Activated CD8-positive, alpha-beta T cell treated with anti-CD3 and anti-CD28 coated beads, Interleukin-2, amount 10 ng/mL, durations not matched to agents 7 days and 5 days (primary cell): ENCODE measurements around the gene UGGT1. TPM values are rescaled to one million over a fixed set of nuclear protein-coding genes. Genes with fewer than 3 reads are reported as not detected.

Experiments used
- ATAC-seq: fragments of 150-1000 bp; cut with Tn5 transposase; one replicate; pipeline ENCODE4 v1.10.0; 2021; ENCODE audit warnings: moderate library complexity
- CTCF ChIA-PET: fragments of 350-600 bp; sonication (Branson Sonifier 250); formaldehyde crosslinking; loops from one replicate; lab custom pipeline; 2021; ENCODE audit warnings: antibody characterized with exemption; lab: Charles Lee
- POLR2A ChIA-PET: fragments of 350-600 bp; sonication (Branson Sonifier 250); formaldehyde crosslinking; loops from one replicate; lab custom pipeline; 2021; ENCODE audit warnings: antibody characterized with exemption; lab: Charles Lee
- DNase-seq: peaks from one replicate; pipeline ENCODE4 v3.0.0-alpha.2; 2020
- H3K27ac Mint-ChIP-seq: one replicate; pipeline ENCODE4 v1.8.0; 2021; ENCODE audit warnings: mild to moderate bottlenecking, mixed read lengths
- H3K27me3 Mint-ChIP-seq: one replicate; pipeline ENCODE4 v1.8.0; 2021; ENCODE audit warnings: low read depth, mixed read lengths
- H3K36me3 Mint-ChIP-seq: one replicate; pipeline ENCODE4 v1.8.0; 2021; ENCODE audit warnings: low read depth, mixed read lengths
- H3K4me1 Mint-ChIP-seq: one replicate; pipeline ENCODE4 v1.8.0; 2021; ENCODE audit warnings: low read depth, mixed read lengths
- H3K4me3 Mint-ChIP-seq: one replicate; pipeline ENCODE4 v1.8.0; 2021; ENCODE audit warnings: mild to moderate bottlenecking, mixed read lengths
- H3K9me3 Mint-ChIP-seq: one replicate; pipeline ENCODE4 v1.8.0; 2022; ENCODE audit warnings: mixed read lengths; ENCODE audit not compliant: insufficient read depth
- total RNA-seq, 2 experiments: library from RNA; stranded (reverse); gene quantifications; one replicate each; pipeline ENCODE4 v1.2.3, GENCODE V29; 2021

UGGT1 gene
- total RNA-seq, 2 experiments from 2014 or later = 60.3 to 63.7 TPM

DNA sequence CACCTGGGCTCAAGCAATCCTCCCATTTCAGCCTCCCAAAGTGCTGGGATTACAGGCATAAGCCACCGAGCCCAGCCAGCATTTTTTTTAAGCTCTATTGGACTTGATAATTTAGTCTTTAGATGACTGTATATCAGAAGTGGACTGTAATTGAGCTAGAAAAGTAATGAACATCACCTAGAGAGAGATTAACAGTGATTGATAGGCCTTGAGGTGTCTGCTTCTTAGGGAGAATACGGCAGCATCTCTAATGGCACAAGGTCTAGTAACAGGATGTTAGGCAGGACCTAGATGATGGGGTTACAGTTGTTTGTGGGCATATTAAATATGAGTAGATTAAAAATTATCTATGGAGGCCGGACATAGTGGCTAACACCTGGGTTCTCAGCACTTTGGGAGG, 17.7 kb upstream of the UGGT1 start:
- Mint-ChIP-seq H3K4me3 (no peak overlapping the region), H3K36me3 (no peaks in the 10 kb centered on the region), H3K27me3 (no peaks in the 10 kb centered on the region), H3K9me3 (no peaks in the 10 kb centered on the region), H3K4me1 (peaks cover 9% of the 10 kb centered on the region), H3K27ac (no peak overlapping the region)
- ATAC-seq (no peak), DNase-seq (no peak)
- ChIA-PET POLR2A (no interaction called here), CTCF (interaction anchor here (1.8 kb wide), 1 partner anchor 9 kb away, joined by 7 read pairs; no protein-coding TSS in a partner anchor)

- Mint-ChIP-seq H3K4me1 (peaks cover 9% of the 10 kb centered on the region), H3K4me3 (no peak overlapping the region), H3K27me3 (no peaks in the 10 kb centered on the region), H3K27ac (no peak overlapping the region), H3K36me3 (no peaks in the 10 kb centered on the region), H3K9me3 (no peaks in the 10 kb centered on the region)
- DNase-seq (no peak), ATAC-seq (no peak)
- CTCF ChIA-PET = interaction anchor here (0.6 kb wide), 1 partner anchor 342 kb away, joined by 3 read pairs; no protein-coding TSS in a partner anchor
- POLR2A ChIA-PET = no interaction called here
These were observed 14.4 kb upstream of the UGGT1 start for GRCh38 chr2:128076461-128077106.

DNA sequence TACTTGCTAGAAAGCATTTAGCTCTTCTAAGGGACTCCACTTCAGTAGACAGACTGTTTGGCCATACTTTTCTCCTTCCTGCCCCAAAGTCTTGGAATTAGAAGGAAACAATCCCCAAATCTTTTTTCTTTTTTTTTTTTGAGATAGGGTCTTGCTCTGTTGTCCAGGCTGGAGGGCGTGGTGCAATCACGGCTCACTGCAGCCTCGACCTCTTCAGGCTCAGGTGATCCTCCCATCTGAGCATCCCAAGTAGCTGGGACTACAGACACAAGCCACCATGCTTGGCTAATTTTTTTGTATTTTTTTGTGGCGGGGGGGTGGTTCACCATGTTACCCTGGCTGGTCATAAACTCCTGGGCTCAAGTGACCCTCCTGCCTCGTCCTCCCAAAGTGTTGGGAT, 6.2 kb upstream of the UGGT1 start:
- no peak overlapping the region for H3K4me3 Mint-ChIP-seq
- ChIA-PET POLR2A (no interaction called here), CTCF (no interaction called here)
- H3K27ac Mint-ChIP-seq = no peak overlapping the region
- peaks cover 1% of the 10 kb centered on the region for H3K36me3 Mint-ChIP-seq
- ATAC-seq (no peak), DNase-seq (no peak)
- peaks cover 5% of the 10 kb centered on the region for H3K4me1 Mint-ChIP-seq
- H3K9me3 Mint-ChIP-seq = peaks cover 5% of the 10 kb centered on the region
- H3K27me3 Mint-ChIP-seq = no peaks in the 10 kb centered on the region

GRCh38 chr2:128086244-128086643, 4.8 kb upstream of the UGGT1 start:
- CTCF ChIA-PET = interaction anchor here (1.3 kb wide), 2 partner anchors 14 to 23 kb away, joined by 3 read pairs; no protein-coding TSS in a partner anchor
- no peak overlapping the region for H3K27ac Mint-ChIP-seq
- H3K36me3 Mint-ChIP-seq = peaks cover 1% of the 10 kb centered on the region
- POLR2A ChIA-PET = no interaction called here
- no peak overlapping the region for H3K4me3 Mint-ChIP-seq
- peaks cover 5% of the 10 kb centered on the region for H3K9me3 Mint-ChIP-seq
- ATAC-seq (no peak), DNase-seq (no peak)
- no peaks in the 10 kb centered on the region for H3K27me3 Mint-ChIP-seq
- H3K4me1 Mint-ChIP-seq = peaks cover 12% of the 10 kb centered on the region

- ChIA-PET CTCF (interaction anchor here (2.3 to 2.9 kb wide), 2 partner anchors 13 to 27 kb away, joined by 6 to 17 read pairs; no protein-coding TSS in a partner anchor), POLR2A (interaction anchor here (0.5 to 2.7 kb wide), 23 partner anchors 9 to 565 kb away, joined by 3 to 54 read pairs (median 4); partner anchors contain the start of gene SAP130)
- Mint-ChIP-seq H3K9me3 (no peaks in the 10 kb centered on the region), H3K27ac (peak overlapping the region; percentile 93), H3K4me3 (peak overlapping the region; percentile 83), H3K4me1 (peaks cover 39% of the 10 kb centered on the region), H3K27me3 (no peaks in the 10 kb centered on the region), H3K36me3 (peaks cover 4% of the 10 kb centered on the region)
- ATAC-seq (no peak), DNase-seq (no peak)
These were observed 440 bp upstream of the UGGT1 start for GRCh38 chr2:128090575-128090944.

- ChIA-PET CTCF (interaction anchor here (0.5 to 2.9 kb wide), 4 partner anchors 11 to 74 kb away, joined by 3 to 17 read pairs (median 4); no protein-coding TSS in a partner anchor), POLR2A (interaction anchor here (0.6 to 2.7 kb wide), 14 partner anchors 10 to 566 kb away, joined by 3 to 54 read pairs (median 4); partner anchors contain the start of gene SAP130)
- no peaks in the 10 kb centered on the region for H3K9me3 Mint-ChIP-seq
- DNase-seq = peak; percentile 42
- peak overlapping the region; percentile 93 for H3K27ac Mint-ChIP-seq
- peaks cover 4% of the 10 kb centered on the region for H3K36me3 Mint-ChIP-seq
- peak; percentile 4 for ATAC-seq
- no peaks in the 10 kb centered on the region for H3K27me3 Mint-ChIP-seq
- H3K4me3 Mint-ChIP-seq = peak overlapping the region; percentile 83
- peaks cover 41% of the 10 kb centered on the region for H3K4me1 Mint-ChIP-seq
These were observed 703 bp downstream of the UGGT1 start for GRCh38 chr2:128091726-128092080.

DNA sequence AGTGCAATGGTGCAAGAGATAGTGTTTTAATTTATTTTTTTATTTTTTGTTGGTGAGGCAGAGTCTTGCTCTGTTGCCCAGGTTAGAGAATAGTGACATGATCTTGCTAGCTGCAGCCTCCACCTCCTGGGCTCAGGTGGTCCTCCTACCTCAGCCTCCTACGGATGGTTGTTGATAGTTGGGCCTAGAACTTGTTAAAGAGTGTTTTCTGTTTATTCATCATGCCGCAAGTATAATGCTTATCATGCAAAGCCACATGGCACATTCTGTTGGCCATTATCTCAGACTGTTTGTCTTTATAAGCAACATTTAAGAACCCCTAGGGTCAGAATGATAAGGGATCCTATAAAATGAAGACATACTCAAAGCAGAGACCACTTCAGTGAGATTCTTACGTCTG, 1.7 kb downstream of the UGGT1 start:
- Mint-ChIP-seq H3K4me3 (peak overlapping the region; percentile 83), H3K27ac (peak overlapping the region; percentile 41), H3K9me3 (no peaks in the 10 kb centered on the region), H3K27me3 (no peaks in the 10 kb centered on the region), H3K36me3 (peaks cover 9% of the 10 kb centered on the region), H3K4me1 (peaks cover 41% of the 10 kb centered on the region)
- CTCF ChIA-PET = interaction anchor here (0.7 to 2.9 kb wide), 3 partner anchors 11 to 29 kb away, joined by 3 to 17 read pairs (median 6); no protein-coding TSS in a partner anchor
- POLR2A ChIA-PET = interaction anchor here (0.6 to 2.7 kb wide), 4 partner anchors 12 to 236 kb away, joined by 3 to 54 read pairs (median 6); partner anchors contain the start of gene SAP130
- ATAC-seq (no peak), DNase-seq (no peak)

GRCh38 chr2:128093762-128094161, 2.8 kb downstream of the UGGT1 start:
- peaks cover 19% of the 10 kb centered on the region for H3K36me3 Mint-ChIP-seq
- CTCF ChIA-PET = no interaction called here
- POLR2A ChIA-PET = no interaction called here
- H3K4me1 Mint-ChIP-seq = peaks cover 41% of the 10 kb centered on the region
- no peak for ATAC-seq
- no peaks in the 10 kb centered on the region for H3K27me3 Mint-ChIP-seq
- no peak for DNase-seq
- H3K9me3 Mint-ChIP-seq = no peaks in the 10 kb centered on the region
- H3K4me3 Mint-ChIP-seq = no peak overlapping the region
- no peak overlapping the region for H3K27ac Mint-ChIP-seq

DNA sequence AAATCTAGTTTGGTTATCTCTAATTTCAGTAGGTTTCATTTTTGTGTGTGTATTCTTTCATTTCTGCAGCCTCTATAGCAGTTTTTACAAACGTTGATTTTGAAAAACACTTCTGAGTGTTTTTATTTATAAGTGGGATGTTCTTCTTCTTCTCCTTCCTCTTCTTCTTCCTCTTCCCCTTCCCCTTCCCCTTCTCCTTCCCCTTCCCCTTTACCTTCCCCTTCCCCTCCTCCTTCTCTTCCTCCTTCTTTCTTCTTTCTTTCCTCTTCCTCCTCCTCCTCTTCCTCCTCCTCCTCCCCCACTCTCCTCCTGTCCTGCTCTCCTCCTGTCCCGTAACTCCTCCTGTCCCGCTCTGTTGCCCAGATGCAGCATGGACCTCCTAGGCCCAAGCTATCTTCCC, 4.2 kb downstream of the UGGT1 start:
- Mint-ChIP-seq H3K27ac (no peak overlapping the region), H3K4me3 (no peak overlapping the region), H3K36me3 (peaks cover 28% of the 10 kb centered on the region), H3K4me1 (peaks cover 32% of the 10 kb centered on the region), H3K27me3 (no peaks in the 10 kb centered on the region), H3K9me3 (no peaks in the 10 kb centered on the region)
- DNase-seq (no peak), ATAC-seq (no peak)
- ChIA-PET CTCF (no interaction called here), POLR2A (interaction anchor here (0.6 to 1.4 kb wide), 3 partner anchors 11 to 474 kb away, joined by 3 to 4 read pairs (median 3); partner anchors contain the start of gene SAP130)

DNA sequence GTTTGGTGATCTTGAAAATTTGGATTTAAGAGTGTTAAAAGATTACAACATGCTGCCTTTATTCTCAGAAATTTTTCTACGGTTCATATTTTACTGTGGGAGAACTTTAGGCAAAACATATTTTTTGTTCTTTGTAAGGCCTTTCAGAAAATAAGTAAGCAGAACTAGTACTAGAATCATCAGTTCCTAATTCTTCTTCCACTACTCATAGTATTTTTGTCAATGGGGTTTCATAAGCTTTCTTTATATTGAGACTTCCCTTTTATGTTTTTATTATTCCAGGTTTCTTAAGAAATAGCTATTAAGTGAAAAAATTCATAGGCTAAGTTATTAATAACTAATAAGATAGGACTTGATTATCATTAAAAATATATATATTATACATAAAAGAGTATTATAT, 12.4 kb downstream of the UGGT1 start:
- POLR2A ChIA-PET = interaction anchor here (1.2 kb wide), 1 partner anchor 13 kb away, joined by 7 read pairs; the partner anchor contains the start of gene UGGT1
- Mint-ChIP-seq H3K27ac (no peak overlapping the region), H3K4me1 (peaks cover 6% of the 10 kb centered on the region), H3K4me3 (no peak overlapping the region), H3K36me3 (peaks cover 44% of the 10 kb centered on the region), H3K27me3 (no peaks in the 10 kb centered on the region), H3K9me3 (no peaks in the 10 kb centered on the region)
- CTCF ChIA-PET = interaction anchor here (2.0 kb wide), 1 partner anchor 12 kb away, joined by 6 read pairs; the partner anchor contains the start of gene UGGT1
- ATAC-seq = no peak
- DNase-seq = no peak

- Mint-ChIP-seq H3K36me3 (peaks cover 41% of the 10 kb centered on the region), H3K27ac (no peak overlapping the region), H3K27me3 (no peaks in the 10 kb centered on the region), H3K9me3 (no peaks in the 10 kb centered on the region), H3K4me1 (peaks cover 6% of the 10 kb centered on the region), H3K4me3 (no peak overlapping the region)
- no peak for ATAC-seq
- CTCF ChIA-PET = no interaction called here
- POLR2A ChIA-PET = interaction anchor here (1.1 to 2.1 kb wide), 2 partner anchors 9 to 14 kb away, joined by 3 to 6 read pairs; partner anchors contain the start of gene UGGT1
- no peak for DNase-seq
These were observed 14.1 kb downstream of the UGGT1 start for GRCh38 chr2:128105072-128105471.

DNA sequence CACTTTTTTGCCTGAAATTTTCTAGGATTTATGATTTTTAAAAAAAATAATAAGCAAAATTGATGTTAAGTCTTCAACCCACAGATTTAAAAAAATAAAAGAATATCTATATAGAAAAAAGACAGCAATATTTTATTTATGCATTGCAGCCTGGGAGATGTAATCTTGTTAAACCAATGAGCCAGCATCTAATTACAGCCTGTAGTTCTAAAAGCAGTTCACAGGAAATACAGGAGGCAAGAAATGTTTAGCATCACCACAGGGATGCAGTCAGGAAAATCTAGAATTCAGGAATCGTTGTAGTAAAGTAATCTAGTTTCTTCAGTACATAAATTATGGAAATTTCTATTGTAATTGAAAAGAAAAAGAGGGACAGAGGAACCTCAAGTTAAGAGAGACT, 17.2 kb downstream of the UGGT1 start:
- DNase-seq = no peak
- no peak overlapping the region for H3K4me3 Mint-ChIP-seq
- no peak overlapping the region for H3K27ac Mint-ChIP-seq
- POLR2A ChIA-PET = no interaction called here
- H3K9me3 Mint-ChIP-seq = no peaks in the 10 kb centered on the region
- H3K36me3 Mint-ChIP-seq = peaks cover 32% of the 10 kb centered on the region
- H3K27me3 Mint-ChIP-seq = no peaks in the 10 kb centered on the region
- CTCF ChIA-PET = no interaction called here
- H3K4me1 Mint-ChIP-seq = no peaks in the 10 kb centered on the region
- no peak for ATAC-seq
